NOMO-1 (cell line): ENCODE data around the gene SGTA.

Experiments
- DNase-seq, 2 experiments: peaks; one replicate each; lab custom pipeline; 2025; ENCODE audit not compliant: unreplicated experiment in 2 of 2; lab: John Stamatoyannopoulos, UW

The SGTA gene

GRCh38 chr19:2810141-2811091, 27.3 kb upstream of the SGTA start:
- DNase-seq, result no peak

- DNase-seq, result no peak
Observed at GRCh38 chr19:2809387-2810140, 26.5 kb upstream of the SGTA start.

- DNase-seq, result no peak
Observed at GRCh38 chr19:2808129-2808941, 25.3 kb upstream of the SGTA start.

- no peak for DNase-seq
Observed at GRCh38 chr19:2807379-2808128, 24.5 kb upstream of the SGTA start.

DNA sequence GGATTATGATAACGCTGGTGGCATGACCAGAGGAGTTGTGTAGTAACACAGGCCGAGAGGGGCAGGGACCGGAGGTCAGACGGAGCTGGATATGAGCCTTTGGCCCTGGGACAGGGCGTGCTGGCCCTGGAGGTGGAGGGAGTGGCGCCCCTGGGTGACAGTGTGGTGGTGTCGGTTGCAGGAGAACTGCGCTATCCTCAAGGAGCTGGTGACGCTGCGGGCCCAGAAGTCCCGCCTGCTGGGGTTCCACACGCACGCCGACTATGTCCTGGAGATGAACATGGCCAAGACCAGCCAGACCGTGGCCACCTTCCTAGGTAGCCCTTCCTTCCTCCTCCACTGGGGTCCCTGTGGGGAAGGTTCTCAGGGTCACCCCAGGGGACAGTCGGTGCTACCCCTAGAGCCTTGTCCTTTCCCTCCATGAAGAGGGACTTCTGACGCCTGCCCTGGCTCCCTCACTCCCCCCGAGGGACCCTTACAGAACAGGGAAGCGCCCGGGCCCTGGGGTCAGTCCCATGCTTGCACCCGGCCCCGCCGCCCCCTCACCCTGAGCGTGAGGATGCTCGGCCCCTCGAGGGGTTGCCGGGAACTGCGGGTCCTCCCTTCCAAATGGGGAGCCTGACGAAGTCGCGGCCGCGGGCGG, 23.8 kb upstream of the SGTA start:
- DNase-seq, result no peak

- DNase-seq, result no peak
Observed at GRCh38 chr19:2805991-2806649, 23.0 kb upstream of the SGTA start.

DNA sequence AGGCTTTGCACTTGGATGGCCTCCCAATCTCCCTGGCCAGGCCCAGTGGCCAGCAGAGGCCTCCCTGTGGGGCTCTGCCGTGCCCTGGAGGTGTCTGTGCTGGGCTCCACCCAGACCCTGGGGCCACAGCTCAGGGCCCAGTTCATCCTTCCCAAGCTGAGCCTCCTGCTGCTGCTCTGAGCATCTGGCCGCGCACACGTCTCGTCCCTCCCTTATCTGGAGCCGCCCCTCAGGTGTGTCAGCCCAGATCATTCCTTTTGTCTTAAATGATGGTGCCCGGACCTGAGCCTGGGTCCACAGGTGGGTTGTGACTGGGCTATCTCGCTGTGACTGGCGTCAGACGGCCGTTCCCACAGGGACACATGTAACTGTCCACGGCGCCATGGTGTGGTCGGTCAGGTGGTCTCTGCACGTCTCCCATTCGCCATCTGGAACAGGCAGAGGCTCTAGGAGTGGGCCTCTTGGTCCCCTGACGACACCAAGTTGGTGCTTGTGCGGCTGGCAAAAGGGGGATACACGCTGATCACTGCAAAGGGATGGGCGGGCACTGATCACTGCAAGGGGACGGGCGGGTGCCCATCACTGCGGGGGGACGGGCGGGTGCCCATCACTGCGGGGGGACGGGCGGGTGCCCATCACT, 22.3 kb upstream of the SGTA start:
- DNase-seq, result no peak

GRCh38 chr19:2804156-2805004, 21.3 kb upstream of the SGTA start:
- DNase-seq, result no peak

GRCh38 chr19:2803486-2804155, 20.5 kb upstream of the SGTA start:
- no peak for DNase-seq

GRCh38 chr19:2802826-2803225, 19.8 kb upstream of the SGTA start:
- DNase-seq, result no peak

DNA sequence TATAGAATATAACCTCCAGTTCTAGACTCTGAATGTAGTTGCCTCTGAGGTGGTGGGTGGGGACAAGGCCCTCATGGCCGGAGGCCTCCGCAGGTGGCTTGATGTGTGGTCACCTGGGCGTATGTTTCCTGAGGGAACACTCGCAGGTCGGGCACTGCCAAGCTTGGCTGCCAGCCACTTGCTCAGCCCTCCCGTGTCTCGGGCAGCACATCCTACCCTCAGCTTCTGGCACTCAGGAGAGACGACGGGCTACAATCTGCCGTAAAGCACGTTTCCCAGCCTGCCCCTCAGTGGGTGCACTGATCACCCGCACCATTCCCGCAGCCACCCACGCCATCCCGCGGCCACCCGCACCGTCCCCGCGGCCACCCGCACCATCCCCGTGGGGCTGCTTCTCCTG, 17.4 kb upstream of the SGTA start:
- no peak for DNase-seq

DNA sequence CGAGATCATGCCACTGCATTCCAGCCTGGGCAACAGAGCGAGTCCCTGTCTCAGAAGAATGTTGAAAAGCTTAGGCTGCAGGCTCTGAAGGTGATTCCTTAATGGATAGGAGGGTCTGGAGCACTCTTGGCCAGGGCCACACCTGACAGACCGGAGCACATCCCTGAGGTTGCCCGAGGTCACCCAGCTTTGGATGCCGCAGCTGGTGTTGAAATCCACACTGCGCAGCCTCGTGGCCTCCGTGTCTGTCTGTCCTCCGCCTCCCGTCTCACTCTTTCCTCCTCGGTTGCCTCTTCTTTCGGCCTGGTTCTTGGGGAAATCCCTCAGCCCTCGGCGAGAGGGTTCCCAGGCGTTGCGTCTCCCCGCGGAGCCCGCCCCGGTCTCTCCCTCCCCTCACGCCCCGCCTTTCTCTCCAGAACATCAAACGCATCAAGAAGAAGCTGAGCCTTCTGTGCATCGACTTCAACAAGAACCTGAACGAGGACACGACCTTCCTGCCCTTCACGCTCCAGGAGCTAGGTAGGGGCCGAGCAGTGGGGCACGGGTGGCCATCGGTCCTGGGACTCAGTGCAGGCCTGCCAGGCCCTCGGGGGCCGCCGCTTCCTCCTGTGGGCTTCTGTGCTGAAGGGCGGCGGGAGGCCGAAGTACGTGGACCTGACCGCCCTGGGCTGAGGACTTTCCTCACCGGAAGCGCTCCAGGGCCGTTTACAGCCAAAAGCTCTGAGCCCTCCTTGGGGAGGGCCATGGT, 16.4 kb upstream of the SGTA start:
- DNase-seq, result no peak

- DNase-seq, result no peak
Observed at GRCh38 chr19:2798733-2799132, 15.7 kb upstream of the SGTA start.

GRCh38 chr19:2798158-2798685, 15.1 kb upstream of the SGTA start:
- no peak for DNase-seq

- DNase-seq, result no peak
Observed at GRCh38 chr19:2797280-2797679, 14.2 kb upstream of the SGTA start.

DNA sequence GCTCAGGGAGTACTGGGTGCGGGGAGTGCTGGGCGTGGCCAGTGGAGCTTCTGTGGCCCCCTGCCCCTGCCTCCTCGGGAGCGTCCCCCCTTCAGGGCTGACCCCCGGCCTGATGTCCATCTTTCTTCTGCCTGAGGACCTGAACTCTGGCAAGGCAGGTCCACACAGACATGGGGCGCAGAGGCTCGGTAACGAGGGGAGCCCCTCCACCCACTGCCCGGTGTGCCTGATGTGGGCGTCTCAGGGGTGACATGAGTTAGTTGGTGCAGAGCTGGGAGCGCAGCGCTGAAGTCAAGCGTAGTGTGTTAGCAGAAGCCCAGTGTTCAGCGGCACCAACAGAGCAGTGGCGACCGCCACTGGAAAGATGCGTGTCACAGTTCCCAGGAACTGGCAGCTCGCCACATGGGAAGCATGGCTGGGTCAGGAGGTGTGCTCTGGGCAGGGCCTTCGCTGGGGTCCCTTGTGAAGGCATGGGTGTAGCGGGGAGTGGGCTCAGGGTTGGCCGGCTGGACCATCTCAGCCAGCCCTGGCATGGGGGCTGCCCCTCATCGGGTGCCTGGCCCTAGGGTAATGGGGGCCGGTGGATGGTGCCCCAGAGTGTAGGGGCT, 13.7 kb upstream of the SGTA start:
- DNase-seq, result no peak
